Measurements from ENCODE around the gene RAB1A.

RAB1A gene

GRCh38 chr2:65093211-65093610 lies 36.7 kb downstream of the RAB1A start:
- DNase-seq (ENCODE audit: low read depth, low spot score) = no peak

- no peak for DNase-seq (ENCODE audit: low read depth, low spot score)
Observed at GRCh38 chr2:65092791-65093190, 37.1 kb downstream of the RAB1A start.

- DNase-seq (ENCODE audit: low read depth, low spot score) = no peak
Observed at GRCh38 chr2:65085148-65085547, 44.8 kb downstream of the RAB1A start.

- DNase-seq (ENCODE audit: low read depth, low spot score) = no peak
Observed at GRCh38 chr2:65081232-65081685, 48.6 kb downstream of the RAB1A start.

GRCh38 chr2:65079017-65079416 lies 50.9 kb downstream of the RAB1A start:
- no peak for DNase-seq (ENCODE audit: low read depth, low spot score)

- DNase-seq (ENCODE audit: low read depth, low spot score) = no peak
Observed at GRCh38 chr2:65077898-65078297, 52.0 kb downstream of the RAB1A start.

- no peak for DNase-seq (ENCODE audit: low read depth, low spot score)
Observed at GRCh38 chr2:65076345-65076710, 53.6 kb downstream of the RAB1A start.

- DNase-seq (ENCODE audit: low read depth, low spot score) = no peak
Observed at GRCh38 chr2:65075605-65076344, 54.1 kb downstream of the RAB1A start.

- no peak for DNase-seq (ENCODE audit: low read depth, low spot score)
Observed at GRCh38 chr2:65075176-65075575, 54.7 kb downstream of the RAB1A start.

- DNase-seq (ENCODE audit: low read depth, low spot score) = no peak
Observed at GRCh38 chr2:65073879-65074565, 55.9 kb downstream of the RAB1A start.

- no peak for DNase-seq (ENCODE audit: low read depth, low spot score)
Observed at GRCh38 chr2:65072181-65072970, 57.5 kb downstream of the RAB1A start.

- DNase-seq (ENCODE audit: low read depth, low spot score) = no peak
Observed at GRCh38 chr2:65071499-65072180, 58.3 kb downstream of the RAB1A start.

- no peak for DNase-seq (ENCODE audit: low read depth, low spot score)
Observed at GRCh38 chr2:65070856-65071255, 59.0 kb downstream of the RAB1A start.

- no peak for DNase-seq (ENCODE audit: low read depth, low spot score)
Observed at GRCh38 chr2:65070172-65070830, 59.6 kb downstream of the RAB1A start.

- DNase-seq (ENCODE audit: low read depth, low spot score) = no peak
Observed at GRCh38 chr2:65069439-65069824, 60.5 kb downstream of the RAB1A start.

- no peak for DNase-seq (ENCODE audit: low read depth, low spot score)
Observed at GRCh38 chr2:65067806-65068553, 61.9 kb downstream of the RAB1A start.

- DNase-seq (ENCODE audit: low read depth, low spot score) = no peak
Observed at GRCh38 chr2:65064728-65065552, 65.0 kb downstream of the RAB1A start.

- no peak for DNase-seq (ENCODE audit: low read depth, low spot score)
Observed at GRCh38 chr2:65062843-65063825, 66.8 kb downstream of the RAB1A start.
